Inferior parietal cortex (tissue), 1 donor: ENCODE results near the gene RGS4.

Source experiments
- DNase-seq: peaks from one replicate; pipeline ENCODE4 v3.0.0-alpha.2; 2016; ENCODE audit errors: extremely low spot score

RGS4 gene

GRCh38 chr1:163102590-163102989 lies 33.4 kb downstream of the RGS4 start:
- no peak for DNase-seq

DNA sequence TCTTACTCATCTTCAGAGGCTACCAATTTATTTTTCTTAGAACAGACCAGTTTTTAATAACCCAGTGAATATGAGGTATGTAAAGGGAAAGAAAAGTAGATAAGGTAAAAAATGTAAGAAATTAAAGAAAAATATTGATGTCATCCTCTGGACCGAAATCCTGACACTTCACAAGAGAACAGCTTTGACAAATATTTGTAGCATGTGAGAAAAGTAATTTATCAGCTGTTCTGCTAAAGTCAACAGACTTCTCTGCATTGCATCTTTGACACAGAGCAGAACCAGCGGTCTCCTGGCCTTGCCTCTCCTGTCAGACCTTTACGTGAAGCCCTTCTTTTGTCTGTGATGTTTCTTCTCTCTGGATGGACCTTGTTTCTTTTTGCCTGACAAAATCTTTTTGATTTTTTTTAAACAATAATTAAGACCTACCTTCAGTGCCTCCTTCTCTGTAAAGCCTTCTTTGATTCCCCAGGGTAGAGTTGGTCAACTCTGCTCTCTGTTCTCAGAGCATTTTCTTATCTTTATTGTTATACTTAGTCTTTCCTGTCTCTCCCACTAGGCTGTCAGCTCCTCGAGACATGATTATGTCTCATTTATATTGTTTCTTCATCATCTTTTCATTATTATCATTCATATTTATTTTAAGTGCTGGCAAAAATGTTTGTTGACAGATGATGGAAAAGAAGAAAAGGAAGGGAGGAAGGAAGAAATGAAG lies 35.4 kb downstream of the RGS4 start:
- no peak for DNase-seq

DNA sequence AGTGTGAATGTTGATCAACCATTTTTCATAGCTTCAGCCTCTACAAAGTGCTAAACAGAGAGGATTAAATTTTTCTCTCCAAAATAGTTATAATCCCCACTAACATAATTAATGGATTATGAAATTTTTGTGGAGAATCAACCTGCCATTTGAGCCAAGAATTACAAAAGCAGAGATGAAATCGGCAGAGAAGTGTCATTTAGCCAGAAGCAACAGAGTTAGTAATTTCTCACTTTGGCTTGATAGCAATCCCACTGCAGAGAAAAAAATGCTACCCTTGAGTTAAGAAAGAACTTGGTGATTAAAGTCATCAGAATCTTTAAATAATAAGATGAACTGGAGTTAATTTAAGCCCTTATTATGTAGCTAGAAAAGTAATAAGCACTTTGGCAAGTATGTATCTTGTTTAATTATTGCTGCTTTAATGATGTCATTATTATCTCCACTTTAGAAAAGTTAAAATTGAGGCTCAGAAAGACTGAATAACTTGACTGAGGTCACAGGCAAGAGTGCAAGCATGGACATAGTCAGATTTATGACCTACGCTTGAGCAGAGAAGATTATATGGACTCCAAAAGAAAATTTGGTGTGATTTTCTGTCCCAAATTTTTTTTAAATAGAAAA lies 37.3 kb downstream of the RGS4 start:
- no peak for DNase-seq

GRCh38 chr1:163107655-163108054 lies 38.5 kb downstream of the RGS4 start:
- no peak for DNase-seq

- no peak for DNase-seq
Measured at GRCh38 chr1:163115887-163116286, 46.7 kb downstream of the RGS4 start.

GRCh38 chr1:163119707-163120106 lies 50.5 kb downstream of the RGS4 start:
- no peak for DNase-seq

- DNase-seq, result no peak
Measured at GRCh38 chr1:163120372-163120771, 51.2 kb downstream of the RGS4 start.

DNA sequence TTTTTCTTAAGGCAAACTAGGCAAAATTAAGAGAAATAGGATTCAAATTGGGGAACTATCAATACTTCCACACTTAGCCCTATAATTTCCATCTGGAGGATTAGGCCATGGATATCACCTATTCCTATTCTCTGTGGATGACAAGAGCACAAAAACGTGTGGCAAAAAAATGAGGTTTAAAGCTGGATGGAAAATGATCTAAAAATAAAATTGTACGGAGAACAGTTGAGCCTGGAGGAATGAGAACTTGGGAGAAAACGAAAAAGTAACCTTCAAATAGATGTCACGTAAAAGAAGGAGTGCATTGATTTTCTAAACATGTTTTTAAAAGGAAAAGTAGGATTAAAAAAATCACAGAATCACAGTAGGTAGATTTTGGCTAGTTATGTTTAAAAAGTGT lies 55.7 kb downstream of the RGS4 start:
- DNase-seq, result no peak
